ENCODE data around the gene LENEP. TPM values are rescaled to one million over a fixed set of nuclear protein-coding genes. Genes with fewer than 3 reads are reported as not detected.
"Not testable (repeated sequence)": the region's sequence is repeated elsewhere in the genome, so short reads cannot be mapped to it uniquely, and the experiment has no call there.

Gene LENEP
- total and polyA plus RNA-seq, 8 donors: 0.29 TPM; not detected in 7

GRCh38 chr1:154982897-154983648 is 10.3 kb upstream of the LENEP start, which contains the start of gene FLAD1:
TSS of gene FLAD1 (plus strand) at chr1:154983344. CDS start at chr1:154983695, 351 bp downstream.
- ATAC-seq (peak; percentile 99 to 100 (median 100)), DNase-seq (peak; percentile 91 to 99 (median 98)), FAIRE-seq (peak; percentile 96)
- TF ChIP-seq CTCF (IDR thresholded peaks at IDR 0.05): no peak
- intact Hi-C loops (cut with DNase I): no loop called here
- Histone ChIP-seq H3K27me3 (no peaks in the 10 kb centered on the region), H3K27ac (peak within 1 kb of the TSS in 2 of 4 donors; percentile 31 to 41), H3K36me3 (no peaks in the 10 kb centered on the region), H3K4me3 (peak within 1 kb of the TSS; percentile 59 to 88 (median 72)), H3K9me3 (no peaks in the 10 kb centered on the region), H3K4me1 (peaks cover 6 to 14% (median 7%) of the 10 kb centered on the region in 3 donors)
- WGBS, 2 donors: 0 to 1% methylated on average over 26 of the region's 26 CpGs

GRCh38 chr1:154983776-154984466 is 9.5 kb upstream of the LENEP start:
- H3K27ac ChIP-seq: no peak overlapping the region
- peak overlapping the region; percentile 59 to 88 (median 72) for H3K4me3 ChIP-seq
- no peaks in the 10 kb centered on the region for H3K9me3 ChIP-seq
- DNase-seq: peak in 1 of 6 donors; percentile 39
- intact Hi-C loops (cut with DNase I): no loop called here
- no peaks in the 10 kb centered on the region for H3K27me3 ChIP-seq
- TF ChIP-seq CTCF (IDR thresholded peaks at IDR 0.05): no peak
- WGBS, 2 donors: 11 to 15% methylated on average over 17 of the region's 17 CpGs
- no peak for FAIRE-seq
- ATAC-seq: no peak
- H3K36me3 ChIP-seq: no peaks in the 10 kb centered on the region
- H3K4me1 ChIP-seq: peaks cover 6 to 14% (median 7%) of the 10 kb centered on the region in 3 donors

- H3K27ac ChIP-seq; ATAC-seq; H3K27me3 ChIP-seq; DNase-seq; H3K4me3 ChIP-seq; H3K9me3 ChIP-seq; H3K36me3 ChIP-seq; intact Hi-C loops (cut with DNase I); FAIRE-seq: not testable (repeated sequence)
- H3K4me1 ChIP-seq: peaks cover 6 to 14% (median 7%) of the 10 kb centered on the region in 3 donors
- WGBS, 2 donors: 79 to 82% methylated on average over 4 of the region's 4 CpGs
Observed at GRCh38 chr1:154986736-154987135, 6.7 kb upstream of the LENEP start.

- 53% methylated on average over 6 of the region's 6 CpGs for WGBS, 2 donors
- Histone ChIP-seq H3K27me3 (no peaks in the 10 kb centered on the region), H3K36me3 (no peaks in the 10 kb centered on the region), H3K27ac (no peak overlapping the region), H3K4me1 (peaks cover 6 to 13% (median 7%) of the 10 kb centered on the region in 3 donors), H3K4me3 (no peak overlapping the region), H3K9me3 (no peaks in the 10 kb centered on the region)
- ATAC-seq (no peak), FAIRE-seq (no peak), DNase-seq (peak in 1 of 6 donors; percentile 15)
- TF ChIP-seq CTCF (IDR thresholded peaks at IDR 0.05): no peak
- intact Hi-C loops (cut with DNase I): no loop called here
Observed at GRCh38 chr1:154987326-154987725, 6.1 kb upstream of the LENEP start.

- peaks cover 6 to 9% (median 7%) of the 10 kb centered on the region in 3 donors for H3K4me1 ChIP-seq
- no peak overlapping the region for H3K4me3 ChIP-seq
- intact Hi-C loops (cut with DNase I): no loop called here
- H3K9me3 ChIP-seq: no peaks in the 10 kb centered on the region
- ATAC-seq (no peak), FAIRE-seq (no peak), DNase-seq (peak in 1 of 6 donors; percentile 37)
- WGBS, 2 donors: 82 to 83% methylated on average over 17 of the region's 17 CpGs
- H3K27me3 ChIP-seq: no peaks in the 10 kb centered on the region
- no peak overlapping the region for H3K27ac ChIP-seq
- H3K36me3 ChIP-seq: no peaks in the 10 kb centered on the region
- TF ChIP-seq CTCF (IDR thresholded peaks at IDR 0.05): no peak
Observed at GRCh38 chr1:154988058-154988954, 5.1 kb upstream of the LENEP start.

All from pancreas (tissue), 10 donors.